Breast epithelium (tissue), 3 donors: ENCODE measurements around the gene ANKDD1A.

Experiments used
- POLR2A ChIP-seq: fragments of 450-650 bp; IDR thresholded peaks from one replicate; pipeline ENCODE4 v1.6.1; 2016; ENCODE audit warnings: antibody characterized with exemption, mild to moderate bottlenecking, moderate library complexity
- POLR2AphosphoS5 ChIP-seq, 3 donors: sonication (generic); formaldehyde crosslinking; IDR thresholded peaks; one replicate each; pipeline ENCODE4 v1.6.1; 2017; ENCODE audit warnings: antibody characterized with exemption in 3 of 3
- TF ChIP-seq, protein P1 (sequence below), 3 donors: fragments of 450-650 bp; IDR thresholded peaks; one replicate each; pipeline ENCODE4 v1.5.1; 2016 to 2017; ENCODE audit warnings: antibody characterized with exemption in 3 of 3, mild to moderate bottlenecking in 3 of 3, moderate library complexity in 3 of 3

DNA sequence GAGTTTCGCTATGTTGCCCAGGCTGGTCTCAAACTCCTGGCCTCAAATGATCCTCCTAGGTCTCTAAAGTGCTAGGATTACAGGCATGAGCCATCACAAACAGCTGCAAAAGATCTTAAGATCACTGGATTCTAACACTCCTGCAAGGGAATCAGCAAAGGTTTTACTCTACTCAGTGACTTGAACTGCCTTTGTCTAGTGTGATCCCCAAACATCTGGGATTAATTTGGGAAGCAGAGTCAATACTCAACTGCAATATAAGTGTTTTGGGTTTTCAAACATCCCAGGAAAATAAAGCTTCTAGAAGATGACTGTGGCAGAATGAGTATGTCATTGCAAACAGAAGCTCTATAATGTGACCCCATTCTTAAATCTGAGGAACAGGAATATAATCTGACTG, 70.8 kb downstream of the ANKDD1A start:
- TF ChIP-seq, protein P1, sequence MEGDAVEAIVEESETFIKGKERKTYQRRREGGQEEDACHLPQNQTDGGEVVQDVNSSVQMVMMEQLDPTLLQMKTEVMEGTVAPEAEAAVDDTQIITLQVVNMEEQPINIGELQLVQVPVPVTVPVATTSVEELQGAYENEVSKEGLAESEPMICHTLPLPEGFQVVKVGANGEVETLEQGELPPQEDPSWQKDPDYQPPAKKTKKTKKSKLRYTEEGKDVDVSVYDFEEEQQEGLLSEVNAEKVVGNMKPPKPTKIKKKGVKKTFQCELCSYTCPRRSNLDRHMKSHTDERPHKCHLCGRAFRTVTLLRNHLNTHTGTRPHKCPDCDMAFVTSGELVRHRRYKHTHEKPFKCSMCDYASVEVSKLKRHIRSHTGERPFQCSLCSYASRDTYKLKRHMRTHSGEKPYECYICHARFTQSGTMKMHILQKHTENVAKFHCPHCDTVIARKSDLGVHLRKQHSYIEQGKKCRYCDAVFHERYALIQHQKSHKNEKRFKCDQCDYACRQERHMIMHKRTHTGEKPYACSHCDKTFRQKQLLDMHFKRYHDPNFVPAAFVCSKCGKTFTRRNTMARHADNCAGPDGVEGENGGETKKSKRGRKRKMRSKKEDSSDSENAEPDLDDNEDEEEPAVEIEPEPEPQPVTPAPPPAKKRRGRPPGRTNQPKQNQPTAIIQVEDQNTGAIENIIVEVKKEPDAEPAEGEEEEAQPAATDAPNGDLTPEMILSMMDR (IDR thresholded peaks at IDR 0.05) = no peak
- TF ChIP-seq POLR2A (no peak), POLR2AphosphoS5 (IDR thresholded peaks at IDR 0.05) (no peak)
